Vagina (tissue), 2 donors: ENCODE measurements around the gene TTC19. TPM values are rescaled to one million over a fixed set of nuclear protein-coding genes. Genes with fewer than 3 reads are reported as not detected.

Source experiments
- DNase-seq, 2 donors: peaks; one replicate each; pipeline ENCODE4 v3.0.0-alpha.2; 2017; ENCODE audit errors: extremely low spot score in 2 of 2
- H3K27ac ChIP-seq: fragments of 200-600 bp; sonication (generic); one replicate; pipeline ENCODE4 v1.5.1; 2019
- H3K27me3 ChIP-seq: fragments of 200-600 bp; sonication (generic); one replicate; pipeline ENCODE4 v1.5.1; 2019
- H3K36me3 ChIP-seq, 2 donors: fragments of 200-600 bp; sonication (generic); one replicate each; pipeline ENCODE4 v1.5.1; 2017 to 2019
- H3K4me1 ChIP-seq: fragments of 200-600 bp; sonication (generic); one replicate; pipeline ENCODE4 v1.5.1; 2019
- H3K4me3 ChIP-seq, 2 donors: fragments of 200-600 bp; sonication (generic); 1 replicate in 1 of 2; 2 replicates in 1 of 2; pipeline ENCODE4 v1.5.1; 2016 to 2019
- H3K9me3 ChIP-seq: fragments of 200-600 bp; sonication (generic); one replicate; pipeline ENCODE4 v1.5.1; 2019
- POLR2A ChIP-seq, 2 donors: fragments of 450-650 bp; IDR thresholded peaks; one replicate each; pipeline ENCODE4 v1.6.1; 2017; ENCODE audit warnings: antibody characterized with exemption in 2 of 2, mild to moderate bottlenecking in 2 of 2, moderate library complexity in 2 of 2
- POLR2AphosphoS5 ChIP-seq, 2 donors: sonication (generic); formaldehyde crosslinking; IDR thresholded peaks; one replicate each; pipeline ENCODE4 v1.9.0; 2017; ENCODE audit warnings: antibody characterized with exemption in 2 of 2, mild to moderate bottlenecking in 2 of 2, low read depth in 1 of 2; ENCODE audit not compliant: insufficient read depth in 1 of 2
- intact Hi-C: fragments of 100-400 bp; cut with DNase I; formaldehyde crosslinking; loops from one replicate; pipeline ENCODE4 v1.15.1; 2023
- total RNA-seq: library from RNA; depleted of rRNA; stranded (reverse); fragments of >200 nt; gene quantifications from one replicate; pipeline ENCODE4 v1.2.3, GENCODE V29; 2016
- TF ChIP-seq, protein P1 (sequence below), 3 experiments: fragments of 450-650 bp in 2 of 3; fragments of 200-600 bp in 1 of 3; sonication (generic) in 1 of 3; IDR thresholded peaks; one replicate each; pipeline ENCODE4 v1.5.1; 2017 to 2019; ENCODE audit warnings: antibody characterized with exemption in 3 of 3, mild to moderate bottlenecking in 2 of 3, moderate library complexity in 2 of 3

The TTC19 gene
- total RNA-seq, 1 donor from 2014 or later: 99.7 TPM

DNA sequence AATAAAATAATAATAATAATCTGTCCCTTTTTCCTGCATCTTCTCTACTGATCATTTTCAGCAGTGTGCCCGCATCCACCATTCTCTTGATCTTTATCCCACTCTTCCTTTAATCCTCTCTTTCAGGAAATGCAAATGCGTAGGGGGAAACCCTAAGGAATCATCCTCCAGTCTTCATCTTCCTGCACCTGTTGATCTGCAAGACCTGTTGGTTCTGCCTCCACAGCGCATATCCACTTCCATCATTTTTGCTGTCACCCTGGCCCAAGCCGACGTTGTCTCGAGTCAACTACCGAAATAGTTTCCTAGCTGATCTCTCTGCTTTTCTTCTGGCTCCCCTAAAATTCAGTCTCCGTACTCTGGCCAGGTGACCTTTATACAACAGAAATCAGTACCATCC lies 30.2 kb upstream of the TTC19 start:
- peaks cover 21% of the 10 kb centered on the region for H3K4me1 ChIP-seq
- no peaks in the 10 kb centered on the region for H3K9me3 ChIP-seq
- H3K36me3 ChIP-seq: no peaks in the 10 kb centered on the region
- H3K27me3 ChIP-seq: no peaks in the 10 kb centered on the region
- DNase-seq: no peak
- intact Hi-C loops: no loop called here
- H3K4me3 ChIP-seq: no peak overlapping the region
- TF ChIP-seq, protein P1, sequence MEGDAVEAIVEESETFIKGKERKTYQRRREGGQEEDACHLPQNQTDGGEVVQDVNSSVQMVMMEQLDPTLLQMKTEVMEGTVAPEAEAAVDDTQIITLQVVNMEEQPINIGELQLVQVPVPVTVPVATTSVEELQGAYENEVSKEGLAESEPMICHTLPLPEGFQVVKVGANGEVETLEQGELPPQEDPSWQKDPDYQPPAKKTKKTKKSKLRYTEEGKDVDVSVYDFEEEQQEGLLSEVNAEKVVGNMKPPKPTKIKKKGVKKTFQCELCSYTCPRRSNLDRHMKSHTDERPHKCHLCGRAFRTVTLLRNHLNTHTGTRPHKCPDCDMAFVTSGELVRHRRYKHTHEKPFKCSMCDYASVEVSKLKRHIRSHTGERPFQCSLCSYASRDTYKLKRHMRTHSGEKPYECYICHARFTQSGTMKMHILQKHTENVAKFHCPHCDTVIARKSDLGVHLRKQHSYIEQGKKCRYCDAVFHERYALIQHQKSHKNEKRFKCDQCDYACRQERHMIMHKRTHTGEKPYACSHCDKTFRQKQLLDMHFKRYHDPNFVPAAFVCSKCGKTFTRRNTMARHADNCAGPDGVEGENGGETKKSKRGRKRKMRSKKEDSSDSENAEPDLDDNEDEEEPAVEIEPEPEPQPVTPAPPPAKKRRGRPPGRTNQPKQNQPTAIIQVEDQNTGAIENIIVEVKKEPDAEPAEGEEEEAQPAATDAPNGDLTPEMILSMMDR (IDR thresholded peaks at IDR 0.05): no peak
- no peak for TF ChIP-seq POLR2AphosphoS5 (IDR thresholded peaks at IDR 0.05; ENCODE audit: insufficient read depth in 1 of 2, low read depth in 1 of 2)
- no peak for TF ChIP-seq POLR2A (IDR thresholded peaks at IDR 0.05)
- H3K27ac ChIP-seq: no peak overlapping the region

DNA sequence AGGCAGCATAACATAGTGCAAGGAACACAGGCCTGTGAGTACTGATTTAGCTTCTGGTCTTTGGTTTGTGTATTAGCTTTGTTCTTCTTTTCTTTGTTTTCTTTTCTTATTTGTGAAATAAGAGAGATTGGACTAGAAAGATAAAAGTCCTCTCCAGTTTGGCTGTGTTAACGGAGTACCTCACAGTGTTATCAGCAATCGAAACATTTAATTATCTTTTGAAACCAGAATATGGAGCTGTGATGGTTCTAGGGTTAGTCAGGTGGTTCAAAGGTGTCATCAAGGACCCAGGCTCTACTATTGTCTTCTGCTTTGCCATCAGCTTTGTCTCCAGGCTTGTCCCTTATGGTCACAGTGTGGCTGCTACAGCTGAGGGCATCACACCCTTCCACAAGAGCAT lies 29.1 kb upstream of the TTC19 start:
- intact Hi-C loops: no loop called here
- TF ChIP-seq, protein P1 (IDR thresholded peaks at IDR 0.05): no peak
- TF ChIP-seq POLR2AphosphoS5 (IDR thresholded peaks at IDR 0.05; ENCODE audit: insufficient read depth in 1 of 2, low read depth in 1 of 2): no peak
- no peak for TF ChIP-seq POLR2A (IDR thresholded peaks at IDR 0.05)
- Histone ChIP-seq H3K9me3 (no peaks in the 10 kb centered on the region), H3K27me3 (no peaks in the 10 kb centered on the region), H3K27ac (no peak overlapping the region), H3K4me1 (peaks cover 18% of the 10 kb centered on the region), H3K4me3 (no peak overlapping the region), H3K36me3 (no peaks in the 10 kb centered on the region)
- DNase-seq: no peak

DNA sequence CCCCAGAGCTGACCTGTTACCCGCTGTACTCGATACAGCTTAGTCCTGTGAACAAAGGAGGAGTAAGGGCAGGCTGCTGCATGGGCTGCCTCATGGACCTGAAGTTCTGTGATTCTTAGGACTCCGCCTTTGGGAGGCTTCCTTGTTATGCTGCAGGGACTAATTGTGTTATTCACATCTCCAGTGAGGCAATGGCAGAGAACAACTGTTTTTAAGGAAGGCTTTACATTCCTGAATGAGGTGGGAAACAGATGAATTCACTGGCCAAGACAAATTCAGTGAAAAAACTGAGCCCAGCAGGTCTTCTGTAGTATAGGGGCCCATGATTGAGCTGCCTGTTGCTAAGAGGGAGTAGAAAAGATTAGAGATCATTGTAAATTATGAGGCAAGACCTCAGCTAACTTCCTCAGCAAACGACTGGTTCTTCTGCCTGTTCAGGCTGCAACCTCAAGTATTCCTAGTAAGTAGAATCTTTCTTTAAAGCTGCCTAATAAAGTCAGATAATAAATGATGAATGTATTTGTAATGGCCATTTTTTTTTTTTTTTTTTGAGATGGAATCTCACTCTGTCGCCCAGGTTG lies 28.4 kb upstream of the TTC19 start:
- TF ChIP-seq POLR2AphosphoS5 (IDR thresholded peaks at IDR 0.05; ENCODE audit: insufficient read depth in 1 of 2, low read depth in 1 of 2) (no peak), POLR2A (IDR thresholded peaks at IDR 0.05) (no peak)
- TF ChIP-seq, protein P1 (IDR thresholded peaks at IDR 0.05): no peak
- no peak for DNase-seq
- intact Hi-C loops: no loop called here

DNA sequence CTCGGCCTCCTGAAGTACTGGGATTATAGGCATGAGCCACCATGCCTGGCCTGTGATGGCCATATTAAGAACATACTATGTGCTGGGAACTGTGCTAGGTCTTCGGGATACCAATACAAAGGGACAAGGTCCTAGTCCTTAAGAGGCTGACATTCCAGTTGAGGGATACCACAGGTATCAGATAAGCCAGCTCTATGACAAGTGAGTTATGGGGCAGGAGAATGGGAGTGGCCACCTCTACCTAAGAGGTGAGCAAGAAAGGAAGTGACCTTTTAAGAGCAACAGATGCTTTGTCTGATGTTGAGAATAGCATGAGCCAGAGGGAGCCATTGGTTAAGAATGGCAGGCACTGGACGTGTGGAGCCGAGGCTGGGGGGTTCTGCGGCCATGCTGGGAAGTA lies 27.7 kb upstream of the TTC19 start:
- Histone ChIP-seq H3K9me3 (no peaks in the 10 kb centered on the region), H3K4me3 (no peak overlapping the region), H3K4me1 (peaks cover 4% of the 10 kb centered on the region), H3K27ac (no peak overlapping the region), H3K27me3 (no peaks in the 10 kb centered on the region), H3K36me3 (peaks cover 0 to 8% of the 10 kb centered on the region in 2 donors)
- TF ChIP-seq, protein P1 (IDR thresholded peaks at IDR 0.05): no peak
- TF ChIP-seq POLR2AphosphoS5 (IDR thresholded peaks at IDR 0.05; ENCODE audit: insufficient read depth in 1 of 2, low read depth in 1 of 2) (no peak), POLR2A (IDR thresholded peaks at IDR 0.05) (no peak)
- DNase-seq: no peak
- intact Hi-C loops: no loop called here

More for the DNA sequence above, 28.4 kb upstream of the TTC19 start:
- Histone ChIP-seq H3K9me3 (no peaks in the 10 kb centered on the region), H3K4me1 (peaks cover 11% of the 10 kb centered on the region), H3K4me3 (no peak overlapping the region), H3K36me3 (peaks cover 0 to under 1% of the 10 kb centered on the region in 2 donors), H3K27ac (no peak overlapping the region), H3K27me3 (no peaks in the 10 kb centered on the region)

DNA sequence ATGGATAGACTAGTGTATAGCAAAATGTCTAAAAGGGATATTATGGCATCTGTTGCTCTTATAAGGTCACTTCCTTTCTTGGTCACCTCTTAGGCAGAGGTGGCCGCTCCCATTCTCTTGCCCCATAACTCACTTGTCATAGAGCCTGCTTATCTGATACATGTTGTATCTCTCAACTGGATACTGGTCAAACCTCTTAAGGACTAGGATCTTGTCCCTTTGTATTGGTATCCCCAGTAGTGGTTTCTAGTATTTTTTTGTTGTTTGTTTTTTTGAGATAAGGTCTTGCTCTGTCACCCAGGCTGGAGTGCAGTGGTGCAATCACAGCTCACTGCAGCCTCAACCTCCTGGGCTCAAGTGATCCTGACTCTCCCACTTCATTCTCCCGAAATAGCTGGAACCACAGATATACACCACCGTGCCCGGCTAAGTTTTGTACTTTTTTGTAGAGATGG lies 27.1 kb upstream of the TTC19 start:
- Histone ChIP-seq H3K4me1 (no peaks in the 10 kb centered on the region), H3K4me3 (no peak overlapping the region), H3K36me3 (peaks cover 0 to 13% of the 10 kb centered on the region in 2 donors), H3K9me3 (no peaks in the 10 kb centered on the region), H3K27ac (no peak overlapping the region), H3K27me3 (no peaks in the 10 kb centered on the region)
- DNase-seq: no peak
- TF ChIP-seq, protein P1 (IDR thresholded peaks at IDR 0.05): no peak
- no peak for TF ChIP-seq POLR2AphosphoS5 (IDR thresholded peaks at IDR 0.05; ENCODE audit: insufficient read depth in 1 of 2, low read depth in 1 of 2)
- intact Hi-C loops: no loop called here
